ENCODE results near the gene PLK5.

DNA sequence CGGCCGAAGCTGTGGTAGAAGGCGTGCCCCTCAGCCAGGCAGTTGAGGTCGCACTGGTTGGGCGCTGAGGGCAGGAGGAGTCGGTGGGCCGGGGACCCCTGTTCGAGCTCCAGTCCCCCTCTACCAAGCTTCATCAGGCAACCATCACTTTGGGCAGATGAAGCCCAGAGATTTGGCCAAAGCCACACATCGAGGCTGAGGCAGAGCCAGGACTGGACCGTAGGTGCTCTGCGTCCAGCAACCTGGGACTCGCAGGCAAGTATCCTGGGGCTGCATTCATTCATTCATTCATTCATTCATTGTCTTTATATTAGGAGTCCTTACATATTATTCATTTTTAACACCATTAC, 15.4 kb upstream of the PLK5 start:
- TF ChIP-seq, protein P1, sequence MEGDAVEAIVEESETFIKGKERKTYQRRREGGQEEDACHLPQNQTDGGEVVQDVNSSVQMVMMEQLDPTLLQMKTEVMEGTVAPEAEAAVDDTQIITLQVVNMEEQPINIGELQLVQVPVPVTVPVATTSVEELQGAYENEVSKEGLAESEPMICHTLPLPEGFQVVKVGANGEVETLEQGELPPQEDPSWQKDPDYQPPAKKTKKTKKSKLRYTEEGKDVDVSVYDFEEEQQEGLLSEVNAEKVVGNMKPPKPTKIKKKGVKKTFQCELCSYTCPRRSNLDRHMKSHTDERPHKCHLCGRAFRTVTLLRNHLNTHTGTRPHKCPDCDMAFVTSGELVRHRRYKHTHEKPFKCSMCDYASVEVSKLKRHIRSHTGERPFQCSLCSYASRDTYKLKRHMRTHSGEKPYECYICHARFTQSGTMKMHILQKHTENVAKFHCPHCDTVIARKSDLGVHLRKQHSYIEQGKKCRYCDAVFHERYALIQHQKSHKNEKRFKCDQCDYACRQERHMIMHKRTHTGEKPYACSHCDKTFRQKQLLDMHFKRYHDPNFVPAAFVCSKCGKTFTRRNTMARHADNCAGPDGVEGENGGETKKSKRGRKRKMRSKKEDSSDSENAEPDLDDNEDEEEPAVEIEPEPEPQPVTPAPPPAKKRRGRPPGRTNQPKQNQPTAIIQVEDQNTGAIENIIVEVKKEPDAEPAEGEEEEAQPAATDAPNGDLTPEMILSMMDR (conservative IDR thresholded peaks at IDR 0.05; ENCODE audit: low read depth, low read length): no peak
- no peak for TF ChIP-seq EZH2 (IDR thresholded peaks at IDR 0.05; ENCODE audit: borderline replicate concordance, low read depth, low read length, poor library complexity, severe bottlenecking)

Data from A673 (cell line).